IPS-18c (cell line): ENCODE measurements around the gene COL10A1.
"Not testable (repeated sequence)": the region's sequence is repeated elsewhere in the genome, so short reads cannot be mapped to it uniquely, and the experiment has no call there.

ENCODE experiments used
- H3K4me3 ChIP-seq: 2 replicates; pipeline ENCODE4 v1.7.0; 2013; ENCODE audit warnings: low read depth, mild to moderate bottlenecking, low read length, moderate library complexity; ENCODE audit not compliant: insufficient read depth
- H3K9me3 ChIP-seq: one replicate; pipeline ENCODE4 v1.6.1; 2013; ENCODE audit warnings: mild to moderate bottlenecking, low read length, moderate library complexity; ENCODE audit not compliant: control insufficient read depth, insufficient read depth

Gene COL10A1

DNA sequence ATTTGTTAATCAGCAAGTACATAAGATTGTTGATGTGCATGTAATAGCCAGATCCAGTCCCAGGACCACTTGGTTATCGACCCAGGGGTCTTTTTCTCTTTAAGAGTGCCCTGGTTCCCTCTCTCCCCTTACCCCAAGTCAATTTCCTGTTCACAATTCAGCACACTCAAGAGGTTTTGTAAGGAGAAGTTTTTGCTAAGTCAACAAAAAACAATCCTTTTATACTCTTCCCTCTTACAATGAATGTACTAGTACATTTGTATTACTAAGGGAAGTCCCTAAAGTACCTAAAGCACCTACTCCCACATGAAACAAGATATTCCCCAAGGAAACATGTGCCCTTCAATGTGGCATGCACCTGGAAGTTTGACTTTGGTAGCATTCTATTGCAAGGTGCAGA lies 26.9 kb downstream of the COL10A1 start:
- peaks cover 11% of the 10 kb centered on the region for H3K9me3 ChIP-seq
- H3K4me3 ChIP-seq = no peak overlapping the region

GRCh38 chr6:116096979-116097816 lies 28.7 kb downstream of the COL10A1 start:
- peaks cover 11% of the 10 kb centered on the region for H3K9me3 ChIP-seq
- no peak overlapping the region for H3K4me3 ChIP-seq

DNA sequence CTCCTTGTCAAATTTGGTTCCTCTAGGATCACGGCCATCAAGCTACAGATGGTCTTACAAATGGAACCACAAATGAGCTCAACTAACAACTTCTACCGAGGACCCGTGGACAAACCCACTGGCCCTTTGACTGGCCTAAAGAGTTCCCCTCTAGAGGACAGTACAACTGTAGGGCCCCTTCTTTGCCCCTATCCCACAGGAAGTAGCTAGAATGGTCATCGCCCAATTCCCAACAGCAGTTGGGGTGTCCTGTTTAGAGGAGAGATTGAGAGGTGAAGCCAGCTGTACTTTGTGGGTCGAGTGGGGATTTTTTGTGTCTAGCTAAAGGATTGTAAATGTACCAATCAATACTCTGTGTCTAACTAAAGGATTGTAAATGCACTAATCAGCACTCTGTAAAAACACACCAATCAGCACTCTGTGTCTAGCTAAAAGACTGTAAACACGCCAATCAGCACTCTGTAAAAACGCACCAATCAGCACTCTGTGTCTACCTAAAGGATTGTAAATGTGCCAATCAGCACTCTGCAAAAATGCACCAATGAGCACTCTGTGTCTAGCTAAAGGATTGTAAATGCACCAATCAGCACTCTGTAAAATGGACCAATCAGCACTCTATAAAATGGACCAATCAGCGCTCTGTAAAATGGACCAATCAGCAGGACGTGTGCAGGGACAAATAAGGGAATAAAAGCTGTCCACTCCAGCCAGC lies 29.7 kb downstream of the COL10A1 start:
- H3K4me3 ChIP-seq = not testable (repeated sequence)

DNA sequence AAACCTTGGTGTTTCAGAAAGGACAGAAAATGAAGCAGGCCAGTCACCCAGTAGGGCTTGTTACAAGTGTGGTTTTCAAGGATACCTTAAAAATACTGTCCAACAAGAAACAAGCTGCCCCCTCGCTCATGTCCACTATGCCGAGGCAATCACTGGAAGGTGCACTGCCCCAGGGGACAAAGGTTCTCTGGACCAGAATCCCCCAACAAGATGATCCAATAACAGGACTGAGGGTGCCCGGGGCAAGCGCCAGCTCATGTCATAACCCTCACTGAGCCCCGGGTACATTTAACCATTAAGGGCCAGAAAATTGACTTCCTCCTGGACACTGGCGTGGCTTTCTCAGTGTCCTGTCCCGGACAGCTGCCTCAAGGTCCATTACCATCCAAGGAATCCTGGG lies 31.9 kb downstream of the COL10A1 start:
- no peak overlapping the region for H3K4me3 ChIP-seq
- H3K9me3 ChIP-seq = peaks cover 11% of the 10 kb centered on the region

More for the DNA sequence above, 29.7 kb downstream of the COL10A1 start:
- H3K9me3 ChIP-seq = peaks cover 11% of the 10 kb centered on the region

DNA sequence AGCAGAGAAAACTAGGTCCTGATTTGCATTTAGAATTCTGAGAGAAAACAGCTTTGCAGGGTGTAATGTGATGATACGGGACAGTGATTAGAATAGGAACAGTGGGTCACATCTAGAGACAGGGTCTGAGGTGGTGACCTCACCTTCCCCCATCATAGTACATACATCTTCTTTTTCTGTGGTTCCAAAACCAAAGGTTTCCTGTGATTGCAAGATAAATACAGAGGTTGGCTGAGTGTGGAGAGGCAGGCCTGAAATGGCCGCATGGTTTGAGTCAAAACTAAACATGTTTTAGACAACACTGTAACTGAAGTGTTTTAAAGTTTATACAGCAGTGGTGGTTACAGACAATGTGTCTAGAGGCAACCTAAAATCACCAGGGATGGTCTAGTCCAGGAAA lies 35.7 kb downstream of the COL10A1 start:
- H3K4me3 ChIP-seq = no peak overlapping the region
- H3K9me3 ChIP-seq = no peaks in the 10 kb centered on the region

DNA sequence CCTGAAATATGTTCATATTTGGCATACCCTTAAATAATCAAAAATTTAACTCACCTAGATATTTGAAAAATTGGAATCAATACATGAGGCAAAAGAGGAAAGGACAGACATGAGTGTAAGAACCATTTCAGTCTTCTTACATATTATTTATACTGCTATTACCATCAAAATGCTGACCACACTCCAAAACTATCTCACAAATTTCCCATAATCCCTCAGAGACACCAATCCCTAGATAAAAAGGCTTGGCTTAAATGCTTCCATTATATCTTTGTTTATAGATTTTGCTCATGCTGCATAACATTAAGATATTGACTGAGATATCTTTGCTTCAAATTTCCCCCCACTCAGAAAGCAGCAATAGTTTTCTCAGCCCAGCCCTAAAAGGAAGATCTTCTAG lies 37.0 kb downstream of the COL10A1 start:
- Histone ChIP-seq H3K4me3 (no peak overlapping the region), H3K9me3 (no peaks in the 10 kb centered on the region)

DNA sequence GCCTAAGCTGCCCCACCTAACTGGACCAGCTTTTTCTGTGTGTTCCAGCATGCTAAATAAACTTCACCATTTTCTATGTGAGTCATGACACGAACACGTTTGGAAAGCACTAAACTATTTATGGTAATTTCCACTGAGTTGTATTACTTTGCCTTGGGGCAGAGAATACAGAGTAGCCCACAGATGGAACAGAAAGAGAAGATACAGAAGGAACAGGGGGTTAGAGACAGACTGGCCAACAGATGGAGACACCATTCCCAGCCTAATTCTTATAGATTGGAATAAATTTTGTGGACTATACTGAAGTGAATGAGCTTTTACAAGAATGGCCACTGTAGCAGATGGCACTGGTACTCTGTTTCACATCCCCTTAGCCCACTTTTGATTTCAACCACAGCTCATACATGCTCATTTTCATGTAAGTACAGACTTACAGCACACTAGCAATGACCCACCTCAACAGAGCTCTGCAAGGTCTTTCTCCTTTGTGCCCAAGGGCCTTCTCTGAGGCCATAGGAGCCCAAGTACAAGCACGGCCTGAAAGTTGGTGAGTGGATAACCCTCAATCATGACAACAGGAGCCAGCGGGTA lies 38.4 kb downstream of the COL10A1 start:
- no peak overlapping the region for H3K4me3 ChIP-seq
- no peaks in the 10 kb centered on the region for H3K9me3 ChIP-seq

DNA sequence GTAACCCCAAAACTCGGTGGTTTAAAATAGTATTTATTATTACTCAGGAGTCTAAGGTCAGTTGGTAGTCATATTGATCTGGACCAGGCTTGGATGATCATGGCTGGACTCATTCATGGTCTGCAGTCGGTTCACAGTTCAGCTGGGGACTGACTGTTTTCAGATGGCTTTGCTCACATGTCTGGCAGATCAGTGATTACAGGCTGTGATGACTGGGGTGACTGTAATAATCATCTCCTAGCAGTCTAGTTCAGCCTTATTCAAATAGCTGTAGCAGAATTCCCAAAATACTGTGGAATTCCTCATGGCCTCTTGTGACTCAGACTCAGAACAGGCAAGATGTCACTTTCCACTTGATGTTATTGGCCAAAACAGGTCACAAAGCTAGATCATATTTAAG lies 41.6 kb downstream of the COL10A1 start:
- no peaks in the 10 kb centered on the region for H3K9me3 ChIP-seq
- no peak overlapping the region for H3K4me3 ChIP-seq

DNA sequence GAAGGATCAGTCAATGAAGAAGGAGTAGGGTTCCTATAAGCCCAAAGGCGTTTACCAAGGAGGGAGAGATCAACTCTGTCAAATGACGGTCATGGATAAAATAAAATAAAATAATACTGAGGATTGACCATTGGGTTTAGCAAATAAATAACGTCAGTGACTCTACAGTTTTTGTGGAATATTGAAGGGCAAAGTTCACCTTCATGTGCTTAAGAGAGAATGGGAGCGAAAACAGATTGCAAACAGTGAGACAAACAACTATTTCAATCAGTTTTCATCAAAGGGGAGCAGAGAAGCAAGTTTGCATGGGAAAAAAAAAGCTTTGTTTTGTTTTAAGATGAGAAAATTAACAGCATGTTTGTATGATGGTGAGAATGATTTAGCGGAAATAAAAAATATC lies 42.9 kb downstream of the COL10A1 start:
- Histone ChIP-seq H3K4me3 (no peak overlapping the region), H3K9me3 (no peaks in the 10 kb centered on the region)

GRCh38 chr6:116078945-116079344 lies 47.0 kb downstream of the COL10A1 start:
- no peaks in the 10 kb centered on the region for H3K9me3 ChIP-seq
- H3K4me3 ChIP-seq = no peak overlapping the region

DNA sequence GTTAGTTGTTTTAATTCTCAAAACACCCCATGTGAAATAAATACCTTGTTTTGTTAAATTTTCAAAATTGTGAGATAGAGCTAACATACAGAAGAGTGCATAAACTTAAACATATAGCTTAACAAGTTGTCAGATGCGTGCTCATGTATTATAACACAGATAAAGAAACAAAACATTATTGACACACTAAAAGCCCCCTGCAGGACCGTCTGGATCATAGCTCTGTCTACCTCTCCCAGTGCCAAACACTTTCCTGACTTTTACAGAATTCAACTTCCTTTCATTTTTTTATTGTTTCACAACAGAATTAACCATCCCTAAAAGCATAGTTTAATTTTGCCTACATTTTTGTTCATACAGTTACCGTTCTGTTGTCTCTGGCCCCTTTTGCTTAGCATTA lies 47.4 kb downstream of the COL10A1 start:
- no peak overlapping the region for H3K4me3 ChIP-seq

DNA sequence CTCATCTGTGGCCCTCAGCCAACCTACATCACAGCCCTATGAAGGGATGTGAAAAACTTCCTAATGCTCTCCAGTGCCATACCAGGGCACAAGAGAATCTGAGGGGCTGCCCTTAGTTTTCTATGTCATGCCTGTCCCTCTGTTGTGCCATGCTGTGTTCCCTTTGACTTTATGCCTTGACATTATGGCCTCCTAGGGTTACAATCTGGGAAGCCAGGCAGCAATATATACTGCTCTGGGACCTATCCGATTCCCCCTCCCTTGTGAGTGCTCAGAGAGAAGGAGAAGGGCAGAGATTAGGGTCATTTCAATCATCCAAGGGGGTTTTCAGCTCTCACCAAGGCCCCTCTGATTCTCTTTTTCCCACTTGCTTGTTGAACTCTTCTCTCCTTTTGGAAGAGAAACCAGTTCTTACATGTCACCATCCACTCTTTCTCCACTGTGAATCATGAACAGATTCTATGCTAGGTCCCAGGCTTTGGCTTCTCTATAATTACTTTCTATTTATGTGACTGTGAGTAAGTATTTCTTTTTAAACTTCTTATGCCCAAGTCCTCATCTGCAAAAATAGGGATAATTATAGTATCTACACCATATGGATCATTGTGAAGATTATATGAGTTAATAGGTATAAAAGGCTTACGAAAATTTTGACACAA lies 51.1 kb downstream of the COL10A1 start:
- no peaks in the 10 kb centered on the region for H3K9me3 ChIP-seq
- H3K4me3 ChIP-seq = no peak overlapping the region

More for the DNA sequence above, 47.4 kb downstream of the COL10A1 start:
- H3K9me3 ChIP-seq = no peaks in the 10 kb centered on the region

- no peak overlapping the region for H3K4me3 ChIP-seq
- no peaks in the 10 kb centered on the region for H3K9me3 ChIP-seq
Measured at GRCh38 chr6:116073765-116074440, 52.0 kb downstream of the COL10A1 start.

DNA sequence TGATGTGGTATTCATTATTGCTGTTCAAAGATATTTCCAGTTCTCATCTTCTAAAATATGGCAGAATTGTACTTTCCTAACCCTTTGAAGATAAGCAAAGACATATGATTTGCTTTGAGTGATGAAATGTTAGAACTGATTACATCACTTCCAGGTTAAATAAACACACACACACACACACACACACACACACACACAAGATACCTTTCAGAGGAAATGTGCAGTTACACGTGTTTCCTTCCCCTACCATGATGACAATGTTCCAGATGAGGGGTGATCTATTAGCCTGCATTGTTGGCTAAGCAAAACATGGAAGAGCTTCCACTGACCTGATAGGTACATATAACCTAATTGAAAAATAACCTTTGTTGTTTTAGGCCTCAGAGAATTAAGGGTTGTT lies 53.6 kb downstream of the COL10A1 start:
- Histone ChIP-seq H3K9me3 (no peaks in the 10 kb centered on the region), H3K4me3 (no peak overlapping the region)

DNA sequence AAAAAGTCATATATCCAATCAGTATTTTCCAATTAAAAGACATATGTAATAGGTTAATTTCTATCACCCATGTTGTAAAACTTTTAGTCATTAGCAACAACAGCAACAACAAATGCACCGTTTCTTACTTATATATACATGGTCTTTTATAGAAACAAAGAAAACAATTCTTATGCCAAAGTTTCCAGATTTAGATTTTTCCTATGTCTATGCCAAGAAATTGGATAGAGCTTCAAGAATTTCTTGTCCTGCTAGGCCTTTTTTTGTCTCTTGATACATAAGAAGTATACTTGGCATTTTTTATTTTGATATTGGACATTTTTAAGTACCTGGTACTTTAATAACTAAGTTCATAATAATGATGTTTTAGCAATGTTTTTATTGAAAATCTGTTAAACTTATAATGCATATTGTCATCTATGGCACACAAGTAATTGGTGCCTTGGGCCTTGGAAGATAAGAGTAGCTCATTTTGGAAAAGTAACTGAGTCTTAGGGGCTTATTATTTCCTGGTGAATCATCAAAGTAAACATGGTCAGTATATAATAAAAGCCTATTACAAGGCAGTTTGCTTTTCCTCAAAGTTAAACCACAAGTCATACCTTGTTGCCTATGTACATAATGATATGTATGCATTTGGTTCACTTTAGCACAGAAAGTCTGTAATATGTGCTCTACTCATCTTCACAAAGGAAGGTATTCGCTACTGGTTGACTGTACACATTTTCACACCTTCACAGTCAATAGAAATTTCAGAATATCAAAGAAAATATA lies 55.1 kb downstream of the COL10A1 start:
- H3K9me3 ChIP-seq = no peaks in the 10 kb centered on the region
- no peak overlapping the region for H3K4me3 ChIP-seq

DNA sequence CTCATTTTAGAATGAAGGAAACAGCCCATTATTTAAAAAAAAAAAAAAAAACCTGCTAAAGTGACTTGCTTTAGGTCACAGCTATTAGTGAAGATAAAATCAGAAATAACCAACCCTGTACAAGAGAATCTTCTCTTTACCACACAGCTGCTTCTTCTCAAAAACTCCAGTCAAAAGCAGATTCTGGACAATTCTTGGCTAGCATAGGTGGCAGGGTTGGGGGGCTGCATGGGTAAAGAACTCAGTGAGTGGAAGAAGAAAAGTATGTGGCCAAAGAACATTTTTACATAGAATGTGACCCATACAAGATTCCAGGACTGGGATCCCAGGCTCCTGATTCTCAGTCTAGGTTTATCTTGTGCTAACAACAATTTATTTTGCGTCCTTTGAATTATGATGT lies 55.8 kb downstream of the COL10A1 start:
- Histone ChIP-seq H3K4me3 (no peak overlapping the region), H3K9me3 (no peaks in the 10 kb centered on the region)
